HG02623 (cell line): ENCODE data around the gene FAM234B.

Experiments
- ATAC-seq: cut with Tn5 transposase; IDR thresholded peaks from one replicate; pipeline ENCODE4 v1.9.1; 2021; ENCODE audit warnings: moderate library complexity; ENCODE audit not compliant: unreplicated experiment

The FAM234B gene, protein sequence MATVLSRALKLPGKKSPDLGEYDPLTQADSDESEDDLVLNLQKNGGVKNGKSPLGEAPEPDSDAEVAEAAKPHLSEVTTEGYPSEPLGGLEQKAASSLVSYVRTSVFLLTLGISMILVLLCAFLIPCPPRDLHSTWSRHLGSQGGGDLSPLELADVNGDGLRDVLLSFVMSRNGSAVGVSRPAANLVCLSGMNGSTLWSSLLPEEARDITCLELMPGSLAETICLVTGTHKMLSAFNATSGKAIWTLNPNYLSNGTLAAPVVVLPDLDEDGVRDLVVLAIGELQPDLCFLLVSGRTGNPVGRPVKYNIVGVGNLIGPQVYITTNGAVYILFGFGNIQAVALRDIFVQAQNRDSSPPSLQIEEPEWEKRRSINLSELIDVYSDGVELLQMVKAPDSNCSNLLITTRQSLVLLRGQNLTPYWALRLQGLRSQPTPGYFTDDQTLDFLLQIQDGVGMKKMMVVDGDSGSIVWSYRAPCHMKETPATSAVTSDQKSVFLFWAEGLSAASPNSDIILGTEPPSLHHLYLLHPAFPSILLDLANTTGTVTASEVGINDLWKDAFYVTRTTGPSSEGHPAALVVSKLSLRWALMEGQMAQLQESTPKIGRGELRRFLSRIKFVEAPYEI

DNA sequence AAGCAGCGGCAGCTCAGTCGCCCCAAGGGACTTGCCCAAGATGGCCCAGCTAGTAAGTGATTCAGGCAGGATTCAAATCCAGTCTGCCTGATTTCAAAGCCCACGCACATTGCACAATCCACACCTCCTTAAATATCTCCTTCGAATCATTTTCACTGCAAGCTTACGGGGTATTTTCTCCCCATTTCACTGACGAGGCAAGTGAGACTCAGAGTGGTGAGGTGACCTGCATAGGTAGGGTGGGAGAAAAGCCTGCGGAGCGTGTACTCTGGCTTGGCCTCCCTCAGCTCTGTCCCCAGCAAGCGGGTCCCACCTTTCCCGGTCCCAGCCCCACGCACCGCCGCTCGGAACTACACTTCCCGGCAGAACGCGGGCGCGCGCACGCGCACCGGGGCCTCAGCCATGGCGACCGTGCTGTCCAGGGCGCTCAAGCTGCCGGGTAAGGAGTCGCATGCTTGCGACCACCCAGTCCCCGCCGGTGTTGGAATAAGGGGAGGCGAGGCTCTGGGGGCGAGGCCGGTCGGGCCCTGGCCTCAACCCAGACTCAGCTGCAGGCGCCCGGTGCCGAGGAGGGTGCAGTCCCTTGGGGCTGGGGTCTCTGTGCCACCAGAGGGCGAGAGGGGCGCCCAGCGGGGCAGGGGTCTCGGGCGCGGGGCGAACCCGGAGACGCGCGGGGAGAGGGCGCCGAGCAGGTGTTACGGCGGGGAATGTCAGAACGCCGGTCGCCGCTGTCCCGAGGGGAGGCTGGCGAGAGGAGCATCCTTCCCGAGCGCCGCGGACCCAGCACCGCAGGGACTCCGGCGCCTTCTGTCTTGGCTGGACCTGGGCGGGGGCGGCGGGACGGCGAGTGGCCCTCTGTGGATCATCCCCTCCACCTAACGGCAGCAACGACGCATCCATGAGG lies at the start of gene FAM234B:
Gene FAM234B (plus strand): TSS at position 380 of the 904 bp plus-strand sequence. CDS start 23 bp downstream, at position 403.
- peak; percentile 89 for ATAC-seq

DNA sequence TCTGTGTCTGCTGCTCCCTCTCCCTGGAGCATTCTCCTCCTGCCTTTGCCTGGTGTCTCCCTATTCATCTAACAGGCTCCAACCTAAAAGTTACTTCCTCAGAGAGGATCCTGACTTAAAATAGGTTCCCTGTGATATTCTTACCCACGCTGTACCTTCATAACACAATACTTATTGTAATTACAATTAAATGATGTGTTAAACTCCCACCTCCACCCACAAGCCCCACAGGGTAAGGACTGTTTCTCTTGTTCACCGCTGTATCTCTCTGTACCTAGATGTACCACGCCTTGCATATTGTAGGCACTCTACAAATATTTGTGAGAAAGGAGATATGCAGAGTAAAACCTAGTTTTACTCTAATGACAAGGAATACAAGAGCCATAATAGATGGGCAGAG lies 49.1 kb upstream of the FAM234B start:
- ATAC-seq = no peak

GRCh38 chr12:12996209-12996608 lies 48.0 kb upstream of the FAM234B start:
- no peak for ATAC-seq

DNA sequence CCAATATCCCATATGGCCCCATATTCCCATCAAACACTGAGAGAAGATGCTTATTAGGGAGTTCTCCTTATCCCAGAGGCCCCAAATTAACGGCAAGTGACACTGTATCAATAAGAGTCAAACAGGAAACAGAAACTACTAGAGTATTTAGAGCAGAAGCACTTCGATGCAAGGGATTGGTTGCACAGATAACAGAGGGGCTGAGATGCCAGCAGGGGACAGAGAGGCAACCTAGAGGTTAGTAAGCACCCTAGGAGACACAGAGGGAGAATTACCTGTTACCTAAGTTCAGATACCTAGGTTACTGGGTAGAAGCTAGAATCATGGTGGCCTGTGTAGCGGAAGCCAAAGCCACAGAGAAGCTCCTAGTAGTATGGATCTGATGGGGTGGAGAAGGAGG lies 47.0 kb upstream of the FAM234B start:
- no peak for ATAC-seq

- no peak for ATAC-seq
These were observed 46.4 kb upstream of the FAM234B start for GRCh38 chr12:12997734-12998133.

DNA sequence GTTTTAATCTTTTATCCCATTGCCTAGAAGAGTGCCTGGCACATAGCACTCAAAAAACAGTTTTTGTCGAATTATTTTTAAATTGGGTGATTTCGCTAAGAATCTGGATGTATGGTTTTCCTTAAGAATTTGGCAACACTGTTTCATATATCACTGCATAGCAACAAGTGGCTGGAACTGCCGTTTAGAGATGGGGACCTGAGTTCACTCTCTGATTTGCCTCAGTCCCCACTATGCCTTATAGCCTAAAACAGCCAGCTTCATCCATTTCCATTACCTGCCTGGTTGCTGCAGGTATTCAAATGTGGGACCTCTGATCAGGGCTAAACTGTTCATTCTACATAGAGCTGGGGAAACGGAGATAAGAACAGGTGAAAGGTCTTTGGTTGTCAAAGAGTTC lies 45.9 kb upstream of the FAM234B start:
- ATAC-seq = no peak

DNA sequence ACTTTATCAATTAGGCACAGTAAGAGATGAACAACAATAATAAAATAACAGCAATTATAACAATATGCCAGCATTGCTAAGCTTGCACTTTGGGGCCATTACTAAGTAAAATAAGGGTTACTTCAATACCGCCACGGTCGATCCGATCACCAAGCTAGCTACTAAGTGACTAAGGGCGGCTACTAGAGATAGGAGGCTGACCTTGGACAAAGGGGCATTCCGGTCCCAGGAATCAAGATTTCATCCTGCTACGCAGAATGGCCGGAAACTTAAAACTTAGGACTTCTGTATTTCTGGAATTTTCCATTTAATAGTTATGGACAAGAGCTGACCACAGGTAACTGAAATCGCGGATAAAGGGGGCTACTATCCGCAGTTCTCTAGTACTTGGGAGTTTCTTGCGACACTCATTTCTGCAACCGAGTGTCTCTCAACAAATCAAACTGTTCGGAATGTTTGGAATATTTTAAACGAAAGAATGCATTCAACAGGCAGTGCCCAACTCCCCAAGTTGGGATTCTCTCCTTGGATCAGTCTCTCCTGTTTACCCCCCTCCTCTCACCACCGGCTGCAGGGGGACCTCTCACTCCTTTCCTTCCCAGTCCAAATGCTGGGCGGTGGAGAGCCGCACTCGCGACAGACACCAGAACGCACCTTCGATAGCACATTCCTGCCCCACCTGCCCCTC lies 44.8 kb upstream of the FAM234B start:
- ATAC-seq = no peak

DNA sequence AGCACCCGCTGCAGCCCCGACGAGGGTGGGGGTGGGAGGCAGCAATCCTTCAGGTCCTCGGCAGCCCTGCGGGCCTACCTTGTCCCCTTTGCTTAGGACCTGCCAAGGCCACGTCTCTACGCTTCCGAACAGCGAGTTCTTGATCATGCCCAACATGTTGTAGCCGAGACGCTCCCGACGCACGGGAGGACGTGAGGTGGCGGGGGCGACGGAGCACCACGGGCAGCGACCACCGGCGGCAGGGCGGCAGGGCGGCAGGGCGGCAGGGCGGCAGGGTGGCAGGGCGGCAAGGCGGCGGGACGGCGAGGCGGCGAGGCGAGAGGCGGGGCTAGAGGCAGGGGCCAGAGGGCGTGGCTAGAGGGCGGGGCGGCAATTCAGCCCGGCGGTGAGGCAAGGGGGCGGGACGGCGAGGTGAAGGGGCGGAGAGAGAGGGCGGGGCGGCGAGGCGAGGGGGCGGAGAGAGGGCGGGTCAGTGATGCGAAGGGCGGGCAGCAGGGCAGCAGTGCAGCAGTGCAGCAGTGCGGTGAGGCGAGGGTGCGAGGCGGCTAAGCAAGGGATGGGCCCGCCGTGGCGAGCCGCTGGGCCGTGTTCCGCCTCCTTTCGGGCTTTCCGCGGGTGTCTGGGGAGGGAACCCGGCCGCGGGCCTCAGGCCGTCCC lies 44.1 kb upstream of the FAM234B start, which contains the start of gene HEBP1:
Gene HEBP1 (minus strand): TSS at position 307 of the 657 bp plus-strand sequence. CDS start 151 bp downstream, at position 156.
- peak; percentile 79 for ATAC-seq

GRCh38 chr12:13000616-13000924 lies 43.6 kb upstream of the FAM234B start:
- ATAC-seq = no peak

DNA sequence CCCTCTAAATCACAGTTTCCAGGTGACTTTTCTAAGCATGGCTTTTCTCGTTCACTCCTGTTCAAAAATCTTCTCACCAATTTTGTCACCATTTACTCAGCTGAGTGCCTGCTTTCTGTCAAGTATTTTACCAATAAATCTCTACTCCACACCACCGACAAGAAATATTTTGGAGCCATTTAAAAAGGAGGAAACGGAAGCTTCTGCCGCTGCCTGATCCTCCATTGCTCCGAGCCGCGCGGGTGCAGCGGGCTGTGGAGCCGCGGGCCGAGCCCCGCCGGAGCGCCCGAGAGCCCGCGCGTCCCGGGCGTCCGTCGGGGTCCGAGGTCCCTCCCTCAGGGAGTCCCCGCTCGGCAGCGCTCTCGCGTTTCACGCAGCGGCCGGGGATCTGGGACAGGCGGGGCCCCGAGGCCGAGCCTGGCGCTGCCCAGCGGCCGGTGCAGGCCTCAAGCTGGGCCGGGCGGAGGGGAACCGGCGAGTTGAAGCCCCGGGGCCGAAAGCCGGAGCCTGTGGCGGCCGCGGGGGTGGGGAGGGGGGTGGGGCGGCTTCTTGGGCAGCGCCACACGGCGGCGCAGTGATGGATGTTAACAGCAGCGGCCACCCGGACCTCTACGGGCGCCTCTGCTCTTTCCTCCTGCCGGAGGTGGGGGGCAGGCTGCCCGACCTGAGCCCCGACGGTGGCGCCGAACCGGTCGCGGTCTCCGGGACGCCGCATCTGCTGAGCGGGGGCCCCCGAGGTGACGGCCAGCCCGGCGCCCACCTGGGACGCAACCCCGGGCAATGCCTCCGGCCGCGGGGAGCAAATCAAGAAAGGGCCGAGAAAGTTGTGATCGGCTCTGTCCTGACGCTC lies 43.0 kb upstream of the FAM234B start:
- ATAC-seq = no peak

DNA sequence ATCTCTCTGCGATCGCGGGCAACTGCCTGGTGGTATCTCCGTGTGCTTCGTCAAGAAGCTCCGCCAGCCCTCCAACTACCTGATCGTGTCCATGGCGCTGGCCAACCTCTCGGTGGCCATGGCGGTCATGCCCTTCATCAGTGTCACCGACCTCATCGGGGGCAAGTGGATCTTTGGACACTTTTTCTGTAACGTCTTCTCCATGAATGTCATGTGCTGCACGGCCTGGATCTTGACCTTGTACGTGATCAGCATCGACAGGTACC lies 42.5 kb upstream of the FAM234B start:
- ATAC-seq = no peak

DNA sequence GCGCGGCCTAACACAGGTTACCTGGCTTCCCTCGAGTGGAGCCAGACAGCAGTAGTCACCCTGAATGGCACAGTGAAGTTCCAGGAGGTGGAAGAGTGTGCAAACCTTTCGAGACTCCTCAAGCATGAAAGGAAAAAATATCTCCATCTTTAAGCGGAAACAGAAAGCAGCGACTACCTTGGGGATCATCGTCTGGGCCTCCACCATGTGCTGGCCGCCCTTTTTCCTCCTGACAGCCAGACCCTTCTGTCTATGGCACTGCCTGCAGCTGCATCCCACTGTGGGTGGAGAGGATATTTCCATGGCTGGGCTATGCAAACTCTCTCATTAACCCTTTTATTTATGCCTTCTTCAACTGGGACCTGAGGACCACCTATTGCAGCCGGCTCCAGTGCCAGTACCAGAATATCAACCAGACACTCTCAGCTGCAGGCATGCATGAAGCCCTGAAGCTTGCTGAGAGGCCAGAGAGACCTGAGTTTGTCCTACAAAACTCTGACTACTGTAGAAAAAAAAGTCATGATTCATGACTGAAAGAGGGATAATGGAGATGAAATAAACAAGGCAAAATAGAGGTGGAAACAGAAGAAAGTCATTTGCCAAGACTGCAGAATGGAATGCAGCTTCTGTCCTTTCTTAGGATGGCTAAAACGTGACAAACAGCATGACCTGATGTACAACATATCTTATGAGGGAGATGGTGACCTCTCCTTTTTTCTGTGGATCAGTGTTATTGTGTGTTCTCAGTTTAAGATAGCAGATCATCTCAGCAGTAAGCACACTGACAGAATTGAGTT lies 41.7 kb upstream of the FAM234B start:
- no peak for ATAC-seq

DNA sequence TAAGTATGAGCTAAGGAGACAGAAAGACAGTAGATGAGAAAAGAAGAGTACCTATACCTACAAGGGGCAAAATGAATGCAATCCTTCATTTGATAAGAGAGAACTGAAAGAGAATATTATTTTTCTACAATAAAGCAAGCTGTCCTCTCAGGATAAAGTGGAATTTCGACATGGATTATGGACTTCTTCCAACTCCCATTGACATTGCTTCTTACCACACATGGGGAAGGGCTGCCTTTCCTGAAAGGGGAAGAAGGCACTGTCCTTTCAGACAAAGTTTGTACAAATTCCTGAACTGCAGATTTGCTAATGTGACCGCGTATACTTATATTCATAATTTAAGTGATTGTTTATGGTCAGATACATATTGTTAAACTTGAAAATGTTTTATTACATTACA lies 39.8 kb upstream of the FAM234B start:
- ATAC-seq = no peak

DNA sequence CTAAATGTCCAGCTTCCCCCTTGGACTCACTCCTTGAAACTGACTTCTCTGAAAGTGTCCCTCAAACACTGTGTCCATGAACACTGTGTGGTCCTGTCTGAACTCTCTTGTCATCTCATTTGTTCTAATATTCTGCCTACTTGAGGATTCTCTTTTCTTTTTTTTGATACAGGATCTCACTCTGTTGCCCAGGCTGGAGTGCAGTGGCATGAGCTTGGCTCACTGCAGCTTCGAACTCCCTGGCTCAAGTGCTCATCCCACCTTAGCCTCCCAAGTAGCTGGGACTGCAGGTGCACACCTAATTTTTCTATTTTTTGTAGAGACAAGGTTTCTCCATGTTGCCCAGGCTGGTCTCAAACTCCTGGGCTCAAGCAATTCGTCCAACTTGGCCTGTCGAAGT lies 39.2 kb upstream of the FAM234B start:
- no peak for ATAC-seq

DNA sequence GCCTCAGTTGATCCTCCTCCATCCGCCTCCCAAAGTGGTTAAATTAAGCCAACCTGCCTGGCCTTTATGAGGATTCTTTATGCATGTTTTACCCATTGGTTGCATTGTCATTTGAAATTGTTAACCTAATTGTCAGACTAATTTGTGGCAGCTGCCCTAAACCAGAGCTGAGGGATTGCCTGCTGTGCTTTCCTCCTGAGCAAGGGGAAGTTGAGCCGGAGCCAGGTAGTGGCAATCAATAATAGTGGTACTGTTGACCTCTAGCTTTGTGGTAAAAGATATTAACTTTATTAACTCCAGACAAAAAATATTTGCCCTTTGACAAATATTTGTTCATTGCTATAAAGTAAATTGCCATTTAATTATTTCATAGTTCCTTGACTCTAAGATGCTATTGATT lies 38.5 kb upstream of the FAM234B start:
- ATAC-seq = no peak

DNA sequence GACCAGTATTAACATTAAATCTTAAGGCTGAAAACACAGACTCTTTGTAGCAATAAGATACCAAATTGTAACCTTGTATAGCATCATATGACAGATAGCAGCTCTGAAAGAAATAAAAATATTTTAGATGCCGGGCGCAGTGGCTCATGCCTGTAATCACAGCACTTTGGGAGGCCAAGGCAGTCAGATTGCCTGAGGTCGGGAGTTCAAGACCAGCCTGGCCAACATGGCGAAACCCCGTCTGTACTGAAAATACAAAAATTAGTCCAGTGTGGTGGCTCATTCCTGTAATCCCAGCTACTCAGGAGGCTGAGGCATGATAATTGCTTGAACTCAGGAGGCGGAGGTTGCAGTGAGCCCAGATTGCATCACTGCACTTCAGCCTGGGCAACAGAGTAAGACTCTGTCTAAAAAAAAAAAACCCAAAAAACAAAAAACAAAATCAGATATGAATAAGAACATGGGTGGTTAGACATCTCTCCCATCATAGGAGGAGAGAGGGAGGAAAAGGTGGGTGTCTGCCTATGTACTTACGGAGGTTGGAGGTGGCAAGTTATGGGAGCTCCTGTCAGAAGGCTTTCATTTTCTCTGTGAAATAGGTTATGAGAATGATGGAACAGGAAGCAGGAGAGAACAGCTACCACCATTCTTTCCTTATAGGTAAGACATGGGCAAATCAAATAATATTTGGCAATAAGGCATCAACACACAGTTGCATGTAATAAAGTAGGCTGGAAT lies 36.5 kb upstream of the FAM234B start:
- no peak for ATAC-seq

GRCh38 chr12:13008741-13009380 lies 35.3 kb upstream of the FAM234B start:
- ATAC-seq = no peak

DNA sequence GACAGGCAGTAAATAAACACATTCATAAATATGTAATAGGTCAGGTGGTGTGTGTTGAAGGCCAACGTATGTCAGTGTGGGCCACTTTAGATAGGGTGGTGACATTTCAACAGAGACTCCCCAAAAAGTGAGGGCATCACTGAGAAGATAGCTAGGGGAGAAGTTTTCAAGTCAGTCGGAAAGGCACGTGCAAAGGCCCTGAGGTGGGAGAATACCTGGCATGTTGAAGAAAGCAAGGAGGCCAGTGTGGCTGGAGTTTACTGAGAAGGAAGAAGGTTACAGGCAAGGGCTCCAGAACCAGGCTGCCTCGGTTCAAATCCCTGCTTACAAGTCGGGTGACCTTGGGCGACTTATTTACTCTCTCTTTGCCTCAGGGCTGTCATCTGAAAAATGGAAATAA lies 33.1 kb upstream of the FAM234B start:
- no peak for ATAC-seq
